HL-60 (cell line): ENCODE data around the gene PRAMEF11.

ENCODE experiments used
- POLR2AphosphoS5 ChIP-seq: IDR thresholded peaks from 2 replicates; pipeline ENCODE4 v1.6.1; 2012; ENCODE audit warnings: low read depth
- SPI1 ChIP-seq: IDR thresholded peaks from 2 replicates; pipeline ENCODE4 v1.6.1; 2012; ENCODE audit warnings: low read depth, mild to moderate bottlenecking, borderline replicate concordance
- TF ChIP-seq, protein P1 (sequence below): IDR thresholded peaks from one replicate; pipeline ENCODE4 v1.5.1; 2011; ENCODE audit warnings: low read length, control low read depth, inconsistent platforms; ENCODE audit not compliant: insufficient read depth

DNA sequence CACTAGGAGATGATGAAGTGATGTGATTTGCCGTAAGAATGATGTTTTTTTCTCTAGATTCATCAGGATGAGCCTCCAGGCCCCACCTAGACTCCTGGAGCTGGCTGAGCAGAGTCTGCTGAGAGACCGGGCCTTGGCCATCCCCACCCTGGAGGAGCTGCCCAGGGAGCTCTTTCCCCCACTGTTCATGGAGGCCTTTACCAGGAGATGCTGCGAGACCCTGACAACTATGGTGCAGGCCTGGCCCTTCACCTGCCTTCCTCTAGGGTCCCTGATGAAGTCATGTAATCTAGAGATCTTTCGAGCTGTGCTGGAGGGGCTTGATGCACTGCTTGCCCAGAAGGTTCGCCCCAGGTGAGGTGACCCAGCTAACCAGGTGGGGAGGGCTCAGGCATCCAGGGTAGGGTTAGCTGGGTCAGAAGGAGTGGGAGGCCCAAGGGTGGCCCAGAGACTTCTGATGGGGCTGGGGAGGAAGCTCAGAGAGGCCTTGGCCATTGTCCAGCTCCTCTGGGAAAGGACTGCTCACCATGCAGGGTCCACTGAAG, 56.3 kb downstream of the PRAMEF11 start:
- TF ChIP-seq, protein P1, sequence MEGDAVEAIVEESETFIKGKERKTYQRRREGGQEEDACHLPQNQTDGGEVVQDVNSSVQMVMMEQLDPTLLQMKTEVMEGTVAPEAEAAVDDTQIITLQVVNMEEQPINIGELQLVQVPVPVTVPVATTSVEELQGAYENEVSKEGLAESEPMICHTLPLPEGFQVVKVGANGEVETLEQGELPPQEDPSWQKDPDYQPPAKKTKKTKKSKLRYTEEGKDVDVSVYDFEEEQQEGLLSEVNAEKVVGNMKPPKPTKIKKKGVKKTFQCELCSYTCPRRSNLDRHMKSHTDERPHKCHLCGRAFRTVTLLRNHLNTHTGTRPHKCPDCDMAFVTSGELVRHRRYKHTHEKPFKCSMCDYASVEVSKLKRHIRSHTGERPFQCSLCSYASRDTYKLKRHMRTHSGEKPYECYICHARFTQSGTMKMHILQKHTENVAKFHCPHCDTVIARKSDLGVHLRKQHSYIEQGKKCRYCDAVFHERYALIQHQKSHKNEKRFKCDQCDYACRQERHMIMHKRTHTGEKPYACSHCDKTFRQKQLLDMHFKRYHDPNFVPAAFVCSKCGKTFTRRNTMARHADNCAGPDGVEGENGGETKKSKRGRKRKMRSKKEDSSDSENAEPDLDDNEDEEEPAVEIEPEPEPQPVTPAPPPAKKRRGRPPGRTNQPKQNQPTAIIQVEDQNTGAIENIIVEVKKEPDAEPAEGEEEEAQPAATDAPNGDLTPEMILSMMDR = no peak
- TF ChIP-seq SPI1 = no peak
- TF ChIP-seq POLR2AphosphoS5 = no peak
